NCI-H345 treated with DMSO at 0.1 percent for 48 hours (cell line): ENCODE measurements around the gene CYP2F1.
"Not testable (repeated sequence)": the region's sequence is repeated elsewhere in the genome, so short reads cannot be mapped to it uniquely, and the experiment has no call there.

Experiments used
- DNase-seq: peaks from one replicate; lab custom pipeline; 2025; ENCODE audit not compliant: unreplicated experiment; lab: John Stamatoyannopoulos, UW

Gene CYP2F1, protein sequence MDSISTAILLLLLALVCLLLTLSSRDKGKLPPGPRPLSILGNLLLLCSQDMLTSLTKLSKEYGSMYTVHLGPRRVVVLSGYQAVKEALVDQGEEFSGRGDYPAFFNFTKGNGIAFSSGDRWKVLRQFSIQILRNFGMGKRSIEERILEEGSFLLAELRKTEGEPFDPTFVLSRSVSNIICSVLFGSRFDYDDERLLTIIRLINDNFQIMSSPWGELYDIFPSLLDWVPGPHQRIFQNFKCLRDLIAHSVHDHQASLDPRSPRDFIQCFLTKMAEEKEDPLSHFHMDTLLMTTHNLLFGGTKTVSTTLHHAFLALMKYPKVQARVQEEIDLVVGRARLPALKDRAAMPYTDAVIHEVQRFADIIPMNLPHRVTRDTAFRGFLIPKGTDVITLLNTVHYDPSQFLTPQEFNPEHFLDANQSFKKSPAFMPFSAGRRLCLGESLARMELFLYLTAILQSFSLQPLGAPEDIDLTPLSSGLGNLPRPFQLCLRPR

DNA sequence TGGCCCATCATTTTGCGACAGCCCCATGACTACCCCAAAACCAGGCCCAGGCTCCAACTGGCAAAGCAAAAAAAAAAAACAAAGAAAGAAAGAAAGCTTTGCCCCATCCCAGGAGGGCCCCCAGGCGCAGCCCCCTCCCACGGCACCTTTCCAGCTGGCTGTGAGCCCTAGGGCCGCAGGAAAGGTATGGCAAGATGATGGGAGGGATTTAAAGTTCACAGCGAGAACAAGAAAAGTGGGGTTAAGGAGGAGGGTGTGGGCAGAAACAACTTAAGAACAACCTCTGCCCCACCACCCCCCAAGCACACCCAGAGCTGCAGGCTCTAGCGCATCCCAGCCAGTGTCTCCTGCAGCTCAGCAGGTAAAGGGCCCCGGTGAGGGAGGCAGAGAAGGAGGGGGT, at the start of gene CYP2F1:
Gene CYP2F1 (plus strand): TSS at position 301 of the 400 bp plus-strand sequence. CDS start 1,757 bp downstream, outside the sequence.
- DNase-seq = no peak

DNA sequence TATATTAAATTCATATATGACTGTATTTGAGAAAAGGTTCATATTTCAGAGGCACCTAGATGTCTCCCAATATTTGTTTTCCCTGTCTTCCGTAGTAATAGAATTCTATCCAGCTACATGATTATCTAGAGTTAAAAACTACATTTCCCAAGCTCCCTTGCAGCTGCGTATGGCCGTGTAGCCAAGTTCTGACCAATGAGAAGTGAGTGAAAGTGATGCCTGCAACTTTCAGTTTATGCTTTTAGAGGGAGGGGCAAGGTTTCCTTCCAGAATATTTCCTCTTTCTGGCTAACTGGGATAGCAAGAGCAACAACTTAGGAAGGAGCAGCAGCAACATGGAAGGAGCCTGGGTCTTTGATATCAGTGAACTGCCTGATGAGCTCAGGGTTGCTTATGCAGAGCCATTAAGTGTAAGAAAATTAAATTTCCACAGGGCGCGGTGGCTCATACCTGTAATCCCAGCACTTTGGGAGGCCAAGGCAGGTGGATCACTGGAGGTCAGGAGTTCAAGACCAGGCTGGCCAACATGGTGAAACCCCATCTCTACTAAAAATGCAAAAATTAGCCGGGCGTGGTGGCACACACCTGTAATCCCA, 49.2 kb upstream of the CYP2F1 start:
- DNase-seq = no peak

DNA sequence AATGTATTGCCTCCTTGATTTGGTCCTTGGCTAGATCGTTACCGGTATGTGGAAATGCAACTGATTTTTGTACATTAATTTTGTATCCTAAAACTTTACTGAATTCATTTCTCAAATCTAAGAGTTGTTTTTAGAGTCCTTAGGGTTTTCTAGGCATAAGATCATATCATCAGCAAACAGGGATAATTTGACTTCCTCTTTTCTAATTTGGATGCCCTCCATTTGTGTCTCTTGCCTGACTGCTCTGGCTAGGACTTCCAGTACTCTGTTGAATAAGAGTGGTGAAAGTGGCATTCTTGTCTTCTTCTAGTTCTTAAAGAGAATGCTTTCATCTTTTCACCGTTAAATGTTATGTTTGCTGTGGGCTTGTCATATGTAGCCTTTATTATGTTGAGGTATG, 37.9 kb upstream of the CYP2F1 start:
- no peak for DNase-seq

DNA sequence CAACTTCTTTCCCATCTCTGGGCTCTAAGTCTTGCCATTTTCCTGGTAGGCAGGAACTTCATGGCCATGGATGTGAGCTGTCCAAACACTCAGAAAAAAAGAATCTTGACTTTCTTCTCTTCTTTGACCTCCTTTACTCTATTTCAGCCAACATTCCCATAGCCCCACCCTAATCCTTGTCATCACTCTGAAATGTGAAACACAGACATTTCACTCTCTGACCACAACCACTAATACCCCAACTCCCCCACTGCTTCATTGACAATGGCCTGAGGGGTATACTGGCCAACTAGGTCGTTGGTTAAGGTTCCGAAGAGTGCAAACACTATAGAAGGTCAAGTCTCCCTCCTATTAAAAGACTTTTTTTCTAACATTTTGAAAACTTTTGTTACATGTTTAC, 30.7 kb upstream of the CYP2F1 start:
- DNase-seq = no peak

DNA sequence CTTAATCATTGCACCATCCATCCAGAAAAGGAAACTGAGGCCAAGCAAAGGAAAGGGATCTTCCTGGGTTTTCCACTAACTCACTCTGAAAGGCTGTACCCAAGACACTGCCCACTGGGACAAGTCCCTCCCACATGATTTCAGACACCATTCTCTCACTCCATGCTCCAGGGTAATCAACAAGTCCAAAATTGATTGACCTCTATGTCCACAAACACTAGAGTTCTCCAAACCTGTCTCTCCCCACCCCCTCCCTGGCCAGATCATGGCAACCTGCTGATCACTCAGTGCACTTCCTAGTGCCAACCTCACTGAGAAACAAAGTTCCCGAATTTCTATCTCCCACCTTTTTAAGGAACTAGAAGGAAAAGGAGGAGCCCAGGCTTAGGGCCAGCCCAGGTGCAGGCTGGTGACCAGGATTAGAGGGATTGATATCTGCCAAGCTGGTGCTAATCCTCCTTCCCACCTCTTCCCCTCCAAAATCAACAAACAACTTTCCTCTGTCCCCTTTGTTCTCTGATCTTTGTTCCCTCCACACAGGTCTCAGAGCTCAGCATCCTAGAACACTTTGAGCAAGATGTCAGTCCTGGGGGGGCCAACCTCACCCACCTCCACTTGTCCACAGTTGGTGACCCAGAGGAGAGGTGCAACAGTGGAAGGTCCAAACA, 28.4 kb upstream of the CYP2F1 start:
- DNase-seq = no peak

DNA sequence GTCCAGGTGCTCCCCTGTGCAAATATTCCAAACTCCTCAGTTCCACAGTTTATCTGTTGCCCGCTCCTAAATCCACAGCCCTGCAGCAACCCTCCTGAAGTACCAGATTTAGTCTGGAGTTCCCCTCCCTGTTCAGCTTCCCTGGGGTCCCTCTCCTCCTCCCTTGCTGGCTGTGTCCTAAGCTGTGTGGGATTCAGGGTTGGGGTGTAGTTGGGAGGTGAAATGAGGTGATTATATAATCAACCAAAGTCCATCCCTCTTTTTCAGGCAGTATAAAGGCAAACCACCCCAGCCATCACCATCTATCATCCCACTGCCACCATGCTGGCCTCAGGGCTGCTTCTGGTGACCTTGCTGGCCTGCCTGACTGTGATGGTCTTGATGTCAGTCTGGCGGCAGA, 26.1 kb upstream of the CYP2F1 start, which contains the start of gene CYP2A13:
Gene CYP2A13 (plus strand): TSS at position 301 of the 400 bp plus-strand sequence. CDS start 21 bp downstream, at position 322.
- DNase-seq = no peak

DNA sequence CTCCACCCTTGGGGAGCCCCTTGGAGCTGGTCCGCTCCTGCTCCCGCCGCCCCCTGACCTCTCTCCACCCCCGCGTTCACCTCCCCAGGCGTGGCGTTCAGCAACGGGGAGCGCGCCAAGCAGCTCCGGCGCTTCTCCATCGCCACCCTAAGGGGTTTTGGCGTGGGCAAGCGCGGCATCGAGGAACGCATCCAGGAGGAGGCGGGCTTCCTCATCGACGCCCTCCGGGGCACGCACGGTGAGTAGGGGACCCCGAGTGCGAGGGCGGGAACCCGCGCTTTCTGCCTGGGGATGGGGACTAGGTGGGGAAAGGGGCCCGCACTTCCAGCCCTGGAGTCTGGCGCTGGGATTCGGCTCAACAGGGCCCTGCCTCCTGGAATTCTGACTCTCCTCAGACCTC, 24.3 kb upstream of the CYP2F1 start:
- no peak for DNase-seq

DNA sequence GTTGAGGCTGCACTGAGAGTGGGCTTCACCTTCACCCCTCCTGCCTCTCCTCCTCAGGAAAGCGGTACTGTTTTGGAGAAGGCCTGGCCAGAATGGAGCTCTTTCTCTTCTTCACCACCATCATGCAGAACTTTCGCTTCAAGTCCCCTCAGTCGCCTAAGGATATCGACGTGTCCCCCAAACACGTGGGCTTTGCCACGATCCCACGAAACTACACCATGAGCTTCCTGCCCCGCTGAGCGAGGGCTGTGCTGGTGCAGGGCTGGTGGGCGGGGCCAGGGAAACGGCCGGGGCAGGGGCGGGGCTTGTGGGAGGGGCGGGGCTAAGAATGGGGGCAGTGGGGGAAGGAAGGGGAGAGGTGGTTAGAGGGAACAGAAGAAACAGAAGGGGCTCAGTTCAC, 18.5 kb upstream of the CYP2F1 start:
- DNase-seq = no peak

DNA sequence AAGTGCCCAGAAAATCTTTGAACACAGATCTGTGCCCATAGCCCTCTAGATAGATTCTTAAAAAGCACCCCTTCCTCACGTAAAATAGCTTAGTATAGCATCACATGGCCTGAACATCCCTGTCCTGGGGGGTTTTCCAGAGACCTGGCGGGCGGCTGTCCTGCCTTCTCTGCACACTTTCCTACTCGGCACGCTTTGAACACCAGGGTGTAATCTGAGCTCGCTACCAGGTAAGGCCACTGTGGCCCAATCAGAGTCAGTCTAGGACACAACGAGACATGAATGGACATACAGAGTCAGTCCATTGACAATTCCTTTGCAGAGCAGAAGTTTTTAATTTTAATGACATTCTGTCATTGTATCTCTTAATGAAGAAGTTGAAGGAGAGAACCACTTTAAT, 17.9 kb upstream of the CYP2F1 start:
- DNase-seq = no peak

DNA sequence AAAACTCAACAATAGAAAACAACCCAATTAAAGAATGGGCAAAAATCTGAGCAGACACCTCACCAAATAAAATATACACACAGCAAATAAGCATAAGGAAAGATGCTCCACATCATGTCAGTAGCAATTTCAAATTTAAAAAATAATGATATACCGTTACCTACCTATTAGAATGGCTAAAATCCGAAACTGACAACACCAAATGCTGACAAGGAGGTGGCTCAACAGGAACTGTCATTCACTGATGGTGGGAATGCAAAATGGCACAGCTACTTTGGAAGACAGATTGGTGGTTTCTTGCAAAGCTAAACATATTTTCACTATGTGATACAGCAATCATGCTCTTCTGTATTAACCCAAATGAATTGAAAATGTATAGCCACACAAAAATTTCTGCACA, 16.9 kb upstream of the CYP2F1 start:
- DNase-seq = no peak

DNA sequence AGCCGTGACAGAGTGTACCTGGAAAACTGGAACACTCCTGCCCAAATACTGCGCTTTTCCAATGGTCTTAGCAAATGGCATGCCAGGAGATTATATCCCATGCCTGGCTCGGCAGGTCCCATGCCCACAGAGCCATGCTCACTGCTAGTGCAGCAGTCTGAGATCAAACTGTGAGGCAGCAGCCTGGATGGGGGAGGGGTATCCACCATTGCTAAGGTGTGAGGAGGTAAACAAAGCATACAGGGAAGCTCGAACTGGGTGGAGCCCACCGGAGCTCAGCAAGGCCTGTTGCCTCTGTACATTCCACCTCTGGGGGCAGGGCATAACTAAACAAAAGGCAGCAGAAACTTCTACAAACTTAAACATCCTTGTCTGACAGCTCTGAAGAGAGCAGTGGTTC, 15.5 kb upstream of the CYP2F1 start:
- DNase-seq = no peak

DNA sequence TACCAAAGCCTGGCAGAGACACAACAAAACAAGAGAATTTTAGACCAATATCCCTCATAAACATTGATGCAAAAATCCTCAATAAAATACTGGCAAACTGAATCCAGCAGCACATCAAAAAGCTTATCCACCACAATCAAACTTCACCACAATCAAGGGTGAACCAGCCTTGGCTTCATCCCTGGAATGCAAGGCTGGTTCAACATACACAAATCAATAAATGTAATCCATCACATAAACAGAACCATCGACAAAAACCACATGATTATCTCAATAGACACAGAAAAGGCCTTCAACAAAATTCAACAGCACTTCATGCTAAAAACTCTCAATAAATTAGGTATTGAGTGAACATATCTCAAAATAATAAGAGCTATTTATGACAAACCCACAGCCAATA, 12.0 kb upstream of the CYP2F1 start:
- not testable (repeated sequence) for DNase-seq

DNA sequence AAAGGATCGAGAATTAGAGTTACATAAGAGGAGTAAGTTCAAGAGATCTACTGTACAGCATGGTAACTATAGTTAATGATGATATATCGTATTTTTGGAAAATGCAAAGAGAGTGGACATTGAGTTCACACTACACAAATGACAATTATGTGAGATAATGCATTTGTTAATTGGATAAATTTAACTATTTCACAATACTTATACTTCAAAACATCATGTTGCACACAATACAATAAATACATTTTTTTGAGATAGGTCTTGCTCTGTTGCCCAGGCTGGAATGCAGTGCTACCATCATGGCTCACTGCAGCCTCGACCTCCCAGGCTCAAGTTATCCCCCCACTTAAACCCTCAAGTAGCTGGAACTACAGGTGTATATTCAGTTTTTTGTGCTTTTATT, 8.1 kb upstream of the CYP2F1 start:
- no peak for DNase-seq

DNA sequence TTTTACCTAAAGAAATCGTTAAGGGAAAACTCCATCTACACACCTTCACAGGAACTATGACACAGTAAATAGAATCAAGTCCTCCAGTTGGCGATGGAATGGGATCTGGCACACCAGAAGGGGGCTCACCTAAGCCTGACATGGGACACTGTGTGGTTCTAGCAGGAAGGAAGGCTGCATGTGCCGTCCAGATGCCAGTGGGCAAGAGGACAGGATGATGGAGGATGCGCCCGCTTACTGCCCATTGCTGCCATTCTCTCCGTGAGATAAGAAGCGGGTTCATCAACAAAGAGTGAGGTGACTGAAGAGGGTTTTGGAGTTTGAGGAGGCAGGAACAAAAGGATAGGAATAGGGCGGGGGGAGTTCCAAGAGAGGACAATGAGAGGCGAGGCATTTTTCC, 2.9 kb upstream of the CYP2F1 start:
- DNase-seq = no peak

DNA sequence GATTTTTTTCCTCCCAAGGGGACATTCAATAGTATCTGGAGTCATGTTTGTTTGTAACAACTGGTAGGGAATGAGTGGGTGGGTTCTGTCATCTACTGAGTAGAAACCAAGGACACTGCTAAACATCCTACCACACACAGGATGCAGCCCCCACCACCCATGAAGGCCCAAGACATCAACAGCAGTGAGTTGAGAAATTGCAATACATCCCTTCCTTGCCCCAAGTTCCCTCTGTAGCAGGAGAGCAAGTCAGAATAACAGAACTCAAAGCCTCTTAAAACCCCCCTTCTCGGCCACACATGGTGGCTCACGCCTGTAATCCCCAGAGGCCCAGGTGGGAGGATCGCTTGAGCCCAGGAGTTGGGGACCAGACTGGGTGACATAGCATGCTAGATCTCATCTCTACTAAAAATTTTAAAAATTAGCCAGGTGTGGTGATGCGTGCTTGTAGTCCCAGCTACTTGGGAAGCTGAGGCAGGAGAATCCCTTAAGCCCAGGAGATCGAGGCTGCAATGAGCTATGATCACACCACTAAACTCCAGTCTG, 2.4 kb upstream of the CYP2F1 start:
- no peak for DNase-seq

DNA sequence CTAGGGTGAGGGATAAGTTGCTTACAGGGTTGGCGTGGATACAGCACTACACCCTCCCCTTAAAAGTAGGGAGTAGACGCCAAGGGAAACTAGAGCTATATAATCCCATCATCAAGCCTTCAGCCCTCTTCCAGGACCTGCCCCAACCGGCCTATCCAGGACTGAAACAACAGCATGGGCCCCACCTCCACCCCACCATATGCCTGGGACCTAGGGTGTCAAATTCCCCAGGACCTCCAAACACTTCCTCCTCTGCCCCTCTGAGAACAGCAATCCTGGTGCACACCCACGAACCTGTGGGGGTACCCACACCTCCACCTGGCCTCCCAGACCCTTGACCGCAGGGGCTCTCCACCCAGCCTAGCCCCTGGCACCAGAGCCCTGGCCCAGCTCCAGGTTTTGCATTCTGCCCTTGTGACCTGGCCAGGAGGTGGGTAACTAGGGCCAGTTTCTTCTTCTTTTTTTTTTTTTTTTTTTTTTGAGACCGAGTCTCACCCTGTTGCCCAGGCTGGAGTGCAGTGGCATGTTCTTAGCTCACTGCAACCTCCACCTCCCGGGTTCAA, 1.4 kb upstream of the CYP2F1 start:
- no peak for DNase-seq

DNA sequence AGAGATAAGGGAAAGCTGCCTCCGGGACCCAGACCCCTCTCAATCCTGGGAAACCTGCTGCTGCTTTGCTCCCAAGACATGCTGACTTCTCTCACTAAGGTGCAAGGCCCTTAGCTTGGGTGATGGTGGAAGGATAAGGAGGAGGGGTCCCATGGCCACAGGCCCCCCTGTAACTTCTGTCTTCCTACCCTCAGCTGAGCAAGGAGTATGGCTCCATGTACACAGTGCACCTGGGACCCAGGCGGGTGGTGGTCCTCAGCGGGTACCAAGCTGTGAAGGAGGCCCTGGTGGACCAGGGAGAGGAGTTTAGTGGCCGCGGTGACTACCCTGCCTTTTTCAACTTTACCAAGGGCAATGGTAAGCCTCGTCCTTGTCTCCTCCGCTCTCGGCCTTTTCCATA, 2.0 kb downstream of the CYP2F1 start:
- DNase-seq = no peak

DNA sequence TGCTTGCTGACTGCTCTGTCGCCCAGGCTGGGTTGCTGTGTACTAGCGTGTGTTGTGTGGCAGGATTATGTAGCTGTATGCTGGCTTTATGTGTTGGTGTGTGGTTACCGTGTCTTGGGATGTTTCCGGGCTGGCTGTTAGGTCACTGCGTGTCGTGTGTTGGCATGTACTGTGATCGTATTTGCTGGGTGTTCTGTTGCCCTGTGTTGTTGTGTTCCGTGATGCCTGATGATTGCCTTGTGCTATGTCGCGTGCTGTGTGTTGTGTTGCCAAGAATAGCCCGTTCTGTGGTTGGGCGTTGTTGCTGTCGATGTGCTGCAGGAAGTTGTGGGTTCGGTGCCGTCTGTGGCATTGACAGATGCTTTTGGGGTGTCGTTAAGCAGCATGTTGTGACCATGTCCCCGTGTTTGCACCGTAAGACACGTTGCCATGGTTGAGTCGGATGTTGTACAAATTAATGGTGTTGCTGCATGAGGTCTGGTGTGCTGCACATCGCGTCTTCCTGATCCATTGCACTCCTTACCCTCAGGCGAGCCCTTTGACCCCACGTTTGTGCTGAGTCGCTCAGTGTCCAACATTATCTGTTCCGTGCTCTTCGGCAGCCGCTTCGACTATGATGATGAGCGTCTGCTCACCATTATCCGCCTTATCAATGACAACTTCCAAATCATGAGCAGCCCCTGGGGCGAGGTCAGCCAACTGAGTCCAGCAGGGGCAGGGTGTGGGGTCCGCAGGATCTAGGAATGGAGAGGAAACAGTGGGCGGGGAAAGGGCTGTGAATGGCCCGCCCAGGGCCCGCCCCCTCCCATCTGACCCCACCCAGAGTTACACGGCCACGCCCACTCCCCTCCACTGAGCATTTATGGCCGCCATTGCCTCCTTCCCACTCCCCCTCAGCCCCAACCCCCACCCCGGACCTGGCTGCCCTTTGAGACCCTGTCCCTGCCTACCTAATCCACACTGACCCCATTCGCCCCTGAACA, 7.0 kb downstream of the CYP2F1 start:
- not testable (repeated sequence) for DNase-seq

DNA sequence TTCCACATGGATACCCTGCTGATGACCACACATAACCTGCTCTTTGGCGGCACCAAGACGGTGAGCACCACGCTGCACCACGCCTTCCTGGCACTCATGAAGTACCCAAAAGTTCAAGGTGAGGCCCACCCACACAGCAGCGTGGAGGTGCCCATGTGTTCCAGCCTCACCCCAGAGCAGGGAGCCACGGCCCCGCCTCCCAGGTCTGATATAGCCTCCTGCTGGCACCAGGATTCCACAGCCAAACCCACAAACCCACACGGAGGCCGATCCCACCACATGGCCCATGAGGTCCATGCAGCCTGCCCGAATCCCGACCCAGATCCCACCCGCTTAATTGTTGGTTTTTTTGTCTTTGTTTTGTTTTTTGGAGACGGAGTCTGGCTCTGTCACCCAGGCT, 8.6 kb downstream of the CYP2F1 start:
- not testable (repeated sequence) for DNase-seq

DNA sequence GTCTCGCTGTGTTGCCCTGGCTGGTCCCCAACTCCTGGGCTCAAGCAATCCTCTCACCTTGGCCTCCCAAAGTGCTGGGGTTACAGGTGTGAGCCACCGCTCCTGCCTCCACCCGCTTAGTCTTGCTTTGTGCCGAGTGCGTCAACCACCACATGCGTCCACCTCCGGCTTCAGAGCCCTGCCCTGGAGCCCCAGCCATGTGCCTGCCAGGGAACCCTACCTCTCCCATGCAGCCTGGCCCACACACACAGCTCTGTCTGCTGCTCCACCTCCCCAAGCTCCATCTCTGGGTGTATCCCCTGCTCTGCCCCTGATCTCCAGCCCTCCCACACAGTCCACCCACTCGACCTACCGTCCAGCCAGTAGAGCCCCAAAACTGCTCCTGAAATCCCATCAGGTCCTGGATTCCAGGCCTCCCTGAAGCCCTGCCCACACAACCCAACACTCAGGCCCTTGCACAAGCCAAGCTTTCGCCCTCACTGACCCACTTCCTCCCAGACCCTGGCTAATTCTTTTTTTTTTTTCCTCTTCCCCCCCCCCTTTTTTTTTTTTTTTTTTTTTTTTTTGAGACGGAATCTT, 9.6 kb downstream of the CYP2F1 start:
- DNase-seq = no peak
